Activated naive CD4-positive, alpha-beta T cell treated with anti-CD3 and anti-CD28 coated beads, Interleukin-2, amount 50 U/mL, for 24 hours (primary cell): ENCODE data around the gene DENND4C.
"Not testable (repeated sequence)": the region's sequence is repeated elsewhere in the genome, so short reads cannot be mapped to it uniquely, and the experiment has no call there.

Experiments used
- H3K27ac Mint-ChIP-seq: one replicate; pipeline ENCODE4 v1.8.0; 2021; ENCODE audit warnings: mild to moderate bottlenecking, mixed read lengths
- H3K27me3 Mint-ChIP-seq: one replicate; pipeline ENCODE4 v1.8.0; 2021; ENCODE audit warnings: mixed read lengths
- H3K36me3 Mint-ChIP-seq: one replicate; pipeline ENCODE4 v1.8.0; 2021; ENCODE audit warnings: mixed read lengths
- H3K4me1 Mint-ChIP-seq: one replicate; pipeline ENCODE4 v1.8.0; 2021; ENCODE audit warnings: mixed read lengths
- H3K4me3 Mint-ChIP-seq: one replicate; pipeline ENCODE4 v1.8.0; 2021; ENCODE audit warnings: mild to moderate bottlenecking, mixed read lengths
- H3K9me3 Mint-ChIP-seq: one replicate; pipeline ENCODE4 v1.8.0; 2021; ENCODE audit warnings: mixed read lengths

Gene DENND4C

GRCh38 chr9:19230355-19231125 is at the start of gene DENND4C:
Gene DENND4C (plus strand): TSS chr9:19230693. CDS start chr9:19276175, 45,482 bp downstream.
- no peaks in the 10 kb centered on the region for H3K9me3 Mint-ChIP-seq
- H3K4me3 Mint-ChIP-seq: no peak within 1 kb of the TSS
- no peaks in the 10 kb centered on the region for H3K27me3 Mint-ChIP-seq
- H3K27ac Mint-ChIP-seq: peak within 1 kb of the TSS; percentile 80
- no peaks in the 10 kb centered on the region for H3K36me3 Mint-ChIP-seq
- H3K4me1 Mint-ChIP-seq: peaks cover 15% of the 10 kb centered on the region

- Mint-ChIP-seq H3K4me1 (peaks cover 12% of the 10 kb centered on the region), H3K27ac (no peak overlapping the region), H3K27me3 (no peaks in the 10 kb centered on the region), H3K4me3 (no peak overlapping the region), H3K36me3 (no peaks in the 10 kb centered on the region), H3K9me3 (no peaks in the 10 kb centered on the region)
Measured at GRCh38 chr9:19180991-19181390, 49.5 kb upstream of the DENND4C start.

DNA sequence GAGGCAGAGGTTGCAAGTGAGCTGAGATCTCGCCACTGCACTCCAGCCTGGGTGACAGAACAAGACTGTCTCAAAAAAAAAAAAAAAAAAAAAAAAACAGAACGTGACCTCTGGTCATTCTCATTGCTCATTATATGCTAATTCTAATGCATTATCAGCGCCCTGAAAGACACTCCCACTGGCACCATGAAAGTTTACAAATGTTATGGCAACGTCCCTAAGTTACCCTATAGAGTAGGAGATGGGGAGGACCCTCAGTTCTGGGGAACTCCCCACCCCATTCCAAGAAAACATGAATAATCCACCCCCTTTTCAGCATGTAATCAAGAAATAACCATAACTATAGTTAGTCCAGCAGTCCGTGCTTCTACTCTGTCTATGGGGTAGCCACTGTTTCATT is 48.9 kb upstream of the DENND4C start:
- H3K4me3 Mint-ChIP-seq: no peak overlapping the region
- no peaks in the 10 kb centered on the region for H3K27me3 Mint-ChIP-seq
- H3K36me3 Mint-ChIP-seq: no peaks in the 10 kb centered on the region
- no peak overlapping the region for H3K27ac Mint-ChIP-seq
- peaks cover 12% of the 10 kb centered on the region for H3K4me1 Mint-ChIP-seq
- H3K9me3 Mint-ChIP-seq: no peaks in the 10 kb centered on the region

DNA sequence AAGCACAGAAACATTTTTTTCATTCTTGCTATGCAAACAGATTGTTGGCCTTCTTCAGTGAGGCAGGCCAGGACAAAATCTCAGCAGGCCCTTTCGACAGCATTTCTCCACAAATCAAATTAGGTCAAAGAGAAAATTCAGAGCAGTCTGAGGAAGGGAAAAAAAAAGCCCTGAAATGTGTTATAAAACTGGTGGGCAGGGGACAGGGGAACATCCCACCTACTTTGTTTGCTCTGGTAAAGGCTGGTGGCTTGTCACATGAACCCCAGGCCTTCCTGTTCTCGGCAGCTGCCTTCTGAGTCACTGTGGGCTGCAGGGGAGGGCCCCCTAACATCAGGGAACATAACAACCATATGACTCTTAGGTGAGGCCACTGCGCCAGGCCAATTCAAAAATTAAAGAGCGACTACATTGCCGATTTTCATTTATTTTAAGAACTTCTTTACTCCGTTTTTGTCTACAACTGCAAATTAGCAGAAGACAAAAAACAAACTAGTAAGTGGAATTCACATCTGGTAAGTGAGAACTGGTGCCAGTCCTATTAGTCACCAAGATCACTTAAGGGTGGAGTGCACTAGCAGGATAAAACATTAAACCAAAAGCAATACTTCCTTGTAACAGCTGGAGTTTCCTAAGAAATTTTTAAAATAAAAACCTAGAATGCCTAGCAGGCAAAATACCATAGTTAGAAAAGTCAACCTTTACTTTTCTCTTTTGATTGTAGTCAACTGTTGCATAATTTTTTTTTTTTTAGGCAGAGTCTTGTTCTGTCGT is 46.2 kb upstream of the DENND4C start:
- H3K4me3 Mint-ChIP-seq: peak overlapping the region; percentile 70
- H3K27me3 Mint-ChIP-seq: no peaks in the 10 kb centered on the region
- no peaks in the 10 kb centered on the region for H3K9me3 Mint-ChIP-seq
- H3K4me1 Mint-ChIP-seq: peaks cover 12% of the 10 kb centered on the region
- H3K36me3 Mint-ChIP-seq: no peaks in the 10 kb centered on the region
- peak overlapping the region; percentile 88 for H3K27ac Mint-ChIP-seq

DNA sequence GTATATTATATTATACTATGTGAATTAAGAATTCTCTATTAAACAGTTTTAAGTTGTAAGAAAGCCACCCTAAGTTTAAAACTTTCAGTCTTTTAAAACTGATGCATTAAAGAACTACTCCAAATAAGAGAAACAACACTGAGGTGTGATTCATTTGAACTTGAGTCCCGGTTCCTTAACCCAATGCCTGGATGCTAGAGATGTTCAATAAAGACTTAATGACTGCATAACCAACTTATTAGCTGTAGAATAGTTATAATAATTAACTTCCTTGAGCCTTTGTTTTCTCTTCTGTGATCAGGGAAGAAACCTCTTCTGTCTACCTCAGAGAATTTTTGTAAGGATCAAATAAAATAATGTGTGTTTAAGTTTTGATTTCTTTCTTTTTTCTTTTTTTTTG is 45.3 kb upstream of the DENND4C start:
- Mint-ChIP-seq H3K4me3 (no peak overlapping the region), H3K4me1 (peaks cover 12% of the 10 kb centered on the region), H3K36me3 (no peaks in the 10 kb centered on the region), H3K27ac (no peak overlapping the region), H3K9me3 (no peaks in the 10 kb centered on the region), H3K27me3 (no peaks in the 10 kb centered on the region)

- Mint-ChIP-seq H3K27ac (peak overlapping the region; percentile 24), H3K36me3 (no peaks in the 10 kb centered on the region), H3K4me3 (no peak overlapping the region), H3K27me3 (no peaks in the 10 kb centered on the region), H3K4me1 (peaks cover 12% of the 10 kb centered on the region), H3K9me3 (no peaks in the 10 kb centered on the region)
Measured at GRCh38 chr9:19186232-19186631, 44.3 kb upstream of the DENND4C start.

DNA sequence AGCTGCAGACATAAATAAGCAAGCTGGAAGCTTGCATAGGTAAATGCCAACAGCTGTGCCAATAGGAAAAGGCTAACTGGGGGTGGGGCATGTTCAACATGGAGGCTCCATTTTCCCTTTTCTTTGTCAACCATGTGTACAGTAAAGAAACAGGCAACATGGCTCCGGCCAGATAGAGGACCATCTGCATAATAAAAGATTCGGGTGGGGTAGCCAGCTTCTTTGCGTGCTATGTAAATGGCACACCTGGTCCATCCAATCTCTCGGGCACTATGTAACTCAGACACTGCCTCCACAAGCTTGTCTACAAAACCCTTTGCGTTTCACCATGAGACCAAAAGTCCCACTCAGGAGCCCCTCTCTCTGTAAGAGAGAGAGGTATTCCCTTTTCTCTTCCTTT is 41.7 kb upstream of the DENND4C start:
- H3K27me3 Mint-ChIP-seq: peaks cover 2% of the 10 kb centered on the region
- peaks cover 14% of the 10 kb centered on the region for H3K4me1 Mint-ChIP-seq
- no peak overlapping the region for H3K27ac Mint-ChIP-seq
- peaks cover 2% of the 10 kb centered on the region for H3K36me3 Mint-ChIP-seq
- H3K4me3 Mint-ChIP-seq: no peak overlapping the region
- no peaks in the 10 kb centered on the region for H3K9me3 Mint-ChIP-seq

DNA sequence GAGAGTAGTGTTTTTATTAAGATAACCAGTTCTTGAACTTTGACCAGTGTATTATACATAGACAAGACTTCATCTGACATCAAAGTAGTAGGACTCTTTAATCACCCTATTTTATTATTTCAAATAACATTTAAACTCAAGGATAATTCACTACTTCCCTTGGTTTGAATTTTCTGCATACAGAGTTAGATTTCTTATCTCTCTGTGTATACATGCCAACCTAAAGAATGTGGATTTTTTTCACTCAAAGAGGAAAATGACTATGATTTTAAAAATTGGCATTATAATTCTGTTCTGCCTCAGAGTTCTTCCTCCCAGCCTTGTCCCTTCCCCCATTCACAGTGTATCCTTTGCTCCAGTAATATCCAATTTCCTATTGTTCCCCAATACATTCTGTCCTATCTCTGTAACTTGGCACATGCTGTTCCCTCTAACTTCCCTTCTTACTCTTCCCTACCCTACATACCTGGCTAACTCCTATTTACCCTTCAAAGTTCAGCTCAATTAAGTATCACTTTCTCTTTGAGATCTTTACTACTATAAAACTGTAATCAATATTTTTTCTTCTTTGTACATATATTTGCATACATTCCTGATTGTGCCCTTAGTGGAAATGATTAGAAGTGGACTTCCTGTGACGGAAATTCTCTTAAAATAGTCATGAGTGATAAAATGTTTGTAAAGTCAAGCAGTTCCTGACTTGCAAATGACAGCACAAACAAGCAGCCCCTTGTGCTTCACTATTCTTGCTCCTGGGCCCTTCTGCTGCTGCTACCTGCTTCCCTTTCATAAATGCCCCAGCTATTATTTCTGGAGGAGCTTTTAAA is 38.1 kb upstream of the DENND4C start:
- no peak overlapping the region for H3K4me3 Mint-ChIP-seq
- no peaks in the 10 kb centered on the region for H3K9me3 Mint-ChIP-seq
- H3K27ac Mint-ChIP-seq: no peak overlapping the region
- peaks cover 2% of the 10 kb centered on the region for H3K27me3 Mint-ChIP-seq
- H3K4me1 Mint-ChIP-seq: peaks cover 5% of the 10 kb centered on the region
- peaks cover 2% of the 10 kb centered on the region for H3K36me3 Mint-ChIP-seq

- Mint-ChIP-seq H3K27ac (no peak overlapping the region), H3K4me1 (peaks cover 5% of the 10 kb centered on the region), H3K27me3 (peaks cover 2% of the 10 kb centered on the region), H3K4me3 (no peak overlapping the region), H3K36me3 (peaks cover 2% of the 10 kb centered on the region), H3K9me3 (no peaks in the 10 kb centered on the region)
Measured at GRCh38 chr9:19193029-19193324, 37.5 kb upstream of the DENND4C start.

- H3K27me3 Mint-ChIP-seq, H3K27ac Mint-ChIP-seq, H3K4me1 Mint-ChIP-seq, H3K4me3 Mint-ChIP-seq, H3K36me3 Mint-ChIP-seq, H3K9me3 Mint-ChIP-seq: not testable (repeated sequence)
Measured at GRCh38 chr9:19193358-19193973, 37.0 kb upstream of the DENND4C start.

- no peak overlapping the region for H3K4me3 Mint-ChIP-seq
- no peaks in the 10 kb centered on the region for H3K27me3 Mint-ChIP-seq
- no peaks in the 10 kb centered on the region for H3K9me3 Mint-ChIP-seq
- no peak overlapping the region for H3K27ac Mint-ChIP-seq
- no peaks in the 10 kb centered on the region for H3K4me1 Mint-ChIP-seq
- H3K36me3 Mint-ChIP-seq: no peaks in the 10 kb centered on the region
Measured at GRCh38 chr9:19198406-19198805, 32.1 kb upstream of the DENND4C start.

GRCh38 chr9:19199012-19199411 is 31.5 kb upstream of the DENND4C start:
- Mint-ChIP-seq H3K27ac (no peak overlapping the region), H3K9me3 (no peaks in the 10 kb centered on the region), H3K27me3 (no peaks in the 10 kb centered on the region), H3K4me1 (no peaks in the 10 kb centered on the region), H3K4me3 (no peak overlapping the region), H3K36me3 (no peaks in the 10 kb centered on the region)

GRCh38 chr9:19200229-19200628 is 30.3 kb upstream of the DENND4C start:
- Mint-ChIP-seq H3K27me3 (no peaks in the 10 kb centered on the region), H3K9me3 (no peaks in the 10 kb centered on the region), H3K4me3 (no peak overlapping the region), H3K4me1 (no peaks in the 10 kb centered on the region), H3K27ac (no peak overlapping the region), H3K36me3 (no peaks in the 10 kb centered on the region)

GRCh38 chr9:19201899-19202891 is 28.3 kb upstream of the DENND4C start:
- Mint-ChIP-seq H3K4me1 (no peaks in the 10 kb centered on the region), H3K9me3 (no peaks in the 10 kb centered on the region), H3K27me3 (no peaks in the 10 kb centered on the region), H3K36me3 (no peaks in the 10 kb centered on the region), H3K27ac (no peak overlapping the region), H3K4me3 (no peak overlapping the region)
